A673 (cell line): ENCODE data around the gene RSAD1.

ENCODE experiments used
- CTCF ChIP-seq: fragments of 300-800, 200-600 bp; sonication (generic); conservative IDR thresholded peaks from 2 replicates; pipeline ENCODE4 v1.5.1; 2017; ENCODE audit warnings: low read depth, mild to moderate bottlenecking, antibody characterized with exemption, low read length, moderate library complexity, mixed read lengths
- EZH2 ChIP-seq: fragments of 200-600 bp; sonication (generic); IDR thresholded peaks from 2 replicates; pipeline ENCODE4 v1.6.1; 2017; ENCODE audit warnings: borderline replicate concordance, low read depth, mild to moderate bottlenecking, mixed read lengths, antibody characterized with exemption, low read length; ENCODE audit not compliant: poor library complexity, severe bottlenecking

DNA sequence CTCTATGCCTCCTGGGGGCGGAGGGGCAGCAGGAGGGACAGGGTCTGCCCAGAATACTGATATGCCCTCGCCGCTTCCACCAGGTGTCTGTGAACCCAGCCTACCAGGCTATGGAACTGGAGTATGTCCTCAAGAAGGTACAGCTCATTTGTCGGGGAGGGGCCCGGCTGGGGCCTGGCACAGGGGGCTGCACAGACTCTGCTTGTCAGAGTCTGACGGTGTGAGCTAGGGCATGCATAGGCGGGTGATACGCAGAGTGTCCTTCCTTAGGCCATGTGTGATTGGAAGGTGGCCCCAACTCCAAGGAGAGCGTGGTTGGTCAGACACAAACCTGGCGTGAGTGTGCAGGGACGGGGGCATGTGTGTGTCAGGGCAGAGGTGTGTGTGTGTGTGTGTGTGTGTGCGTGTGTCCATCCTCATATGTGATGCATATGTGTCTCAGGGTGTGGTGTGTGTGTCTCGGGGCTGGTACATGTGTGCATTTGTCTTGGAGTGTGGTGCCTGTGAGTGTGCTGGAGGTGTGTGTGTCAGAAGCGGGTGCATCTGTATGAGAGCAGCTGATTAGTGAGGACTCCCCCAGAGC lies 17.0 kb upstream of the RSAD1 start:
- TF ChIP-seq CTCF (no peak), EZH2 (no peak)
